Neuronal stem cell (in vitro differentiated cells): ENCODE results near the gene SCYGR2.

Experiments used
- DNase-seq: peaks from one replicate; pipeline ENCODE4 v3.0.0-alpha.2; 2013; ENCODE audit warnings: low spot score
- H2AFZ ChIP-seq: one replicate; pipeline ENCODE4 v1.6.1; 2013; ENCODE audit warnings: mild to moderate bottlenecking, low read length, inconsistent platforms
- H2AK5ac ChIP-seq: 2 replicates; pipeline ENCODE4 v1.6.1; 2013; ENCODE audit warnings: low read depth, mild to moderate bottlenecking, inconsistent platforms, low read length, moderate library complexity, mixed read lengths
- H2BK120ac ChIP-seq: 2 replicates; pipeline ENCODE4 v1.6.1; 2013; ENCODE audit warnings: low read depth, mild to moderate bottlenecking, inconsistent platforms, low read length, moderate library complexity, mixed read lengths
- H2BK12ac ChIP-seq: one replicate; pipeline ENCODE4 v1.6.1; 2013; ENCODE audit warnings: low read length, inconsistent platforms
- H2BK15ac ChIP-seq: 2 replicates; pipeline ENCODE4 v1.6.1; 2013; ENCODE audit warnings: mild to moderate bottlenecking, low read length, inconsistent platforms, mixed read lengths
- H2BK5ac ChIP-seq: one replicate; pipeline ENCODE4 v1.6.1; 2013; ENCODE audit warnings: inconsistent platforms, mild to moderate bottlenecking, low read length, moderate library complexity
- H3K14ac ChIP-seq: one replicate; pipeline ENCODE4 v1.6.1; 2013; ENCODE audit warnings: low read length, inconsistent platforms
- H3K18ac ChIP-seq: 2 replicates; pipeline ENCODE4 v1.6.1; 2013; ENCODE audit warnings: low read length, inconsistent platforms
- H3K23ac ChIP-seq: 2 replicates; pipeline ENCODE4 v1.6.1; 2013; ENCODE audit warnings: low read depth, mild to moderate bottlenecking, mixed read lengths, low read length, inconsistent platforms; ENCODE audit not compliant: poor library complexity
- H3K27ac ChIP-seq: replicated peaks from 3 replicates; pipeline ENCODE4 v1.5.1; 2013; ENCODE audit warnings: low read length, inconsistent platforms
- H3K27me3 ChIP-seq, 3 experiments: 2 replicates each; pipeline ENCODE4 v1.6.1; 2013; ENCODE audit warnings: low read length in 3 of 3, mild to moderate bottlenecking in 2 of 3, inconsistent platforms in 1 of 3, low read depth in 1 of 3, mixed read lengths in 1 of 3, moderate library complexity in 1 of 3; ENCODE audit not compliant: control insufficient read depth in 3 of 3, insufficient read depth in 3 of 3
- H3K36me3 ChIP-seq, 2 donors: replicated peaks in 1 of 2; 2 replicates each; pipeline ENCODE4 v1.6.1; 2013; ENCODE audit warnings: low read length in 2 of 2; ENCODE audit not compliant: control insufficient read depth in 2 of 2, insufficient read depth in 2 of 2
- H3K4ac ChIP-seq: 2 replicates; pipeline ENCODE4 v1.6.1; 2013; ENCODE audit warnings: inconsistent platforms, mild to moderate bottlenecking, low read length, moderate library complexity
- H3K4me1 ChIP-seq, 2 donors: 1 replicate in 1 of 2; 2 replicates in 1 of 2; pipeline ENCODE4 v1.6.1; 2013; ENCODE audit warnings: low read length in 2 of 2, low read depth in 1 of 2; ENCODE audit not compliant: control insufficient read depth in 2 of 2, insufficient read depth in 1 of 2
- H3K4me2 ChIP-seq: one replicate; pipeline ENCODE4 v1.6.1; 2013; ENCODE audit warnings: mild to moderate bottlenecking, low read length, inconsistent platforms; ENCODE audit not compliant: insufficient read depth, poor library complexity, severe bottlenecking
- H3K4me3 ChIP-seq, 2 donors: 2 replicates each; pipeline ENCODE4 v1.5.1; 2013; ENCODE audit warnings: low read length in 2 of 2, mild to moderate bottlenecking in 2 of 2, inconsistent platforms in 1 of 2, moderate library complexity in 1 of 2
- H3K79me1 ChIP-seq: one replicate; pipeline ENCODE4 v1.6.1; 2013; ENCODE audit warnings: low read depth, mild to moderate bottlenecking, inconsistent platforms, low read length, moderate library complexity
- H3K9ac ChIP-seq: one replicate; pipeline ENCODE4 v1.6.1; 2013; ENCODE audit warnings: mild to moderate bottlenecking, low read depth, low read length, inconsistent platforms; ENCODE audit not compliant: poor library complexity
- H3K9me3 ChIP-seq, 2 donors: replicated peaks in 1 of 2; 2 replicates each; pipeline versions ENCODE3 to v1.6.1; 2013; ENCODE audit warnings: low read length in 2 of 2, mild to moderate bottlenecking in 2 of 2, inconsistent platforms in 1 of 2, low read depth in 1 of 2, mixed read lengths in 1 of 2, moderate library complexity in 1 of 2; ENCODE audit not compliant: control insufficient read depth in 2 of 2, insufficient read depth in 1 of 2
- H4K8ac ChIP-seq: one replicate; pipeline ENCODE4 v1.6.1; 2013; ENCODE audit warnings: low read depth, mild to moderate bottlenecking, inconsistent platforms, low read length, moderate library complexity
- H4K91ac ChIP-seq: one replicate; pipeline ENCODE4 v1.6.1; 2013; ENCODE audit warnings: low read length, low read depth, mild to moderate bottlenecking, inconsistent platforms; ENCODE audit not compliant: poor library complexity
- WGBS, 2 donors: extraction: QIAGEN DNeasy Blood & Tissue Kit; methylation state at CpG; one replicate each; pipeline ENCODE4 v1.1.7; 2013; ENCODE audit warnings: missing lambda C conversion rate in 2 of 2, mixed read lengths in 1 of 2; ENCODE audit not compliant: insufficient read length in 2 of 2, insufficient replicate concordance in 1 of 2; ENCODE audit errors: extremely low coverage in 2 of 2; 5-methylcytosine and 5-hydroxymethylcytosine counted together

The SCYGR2 gene

DNA sequence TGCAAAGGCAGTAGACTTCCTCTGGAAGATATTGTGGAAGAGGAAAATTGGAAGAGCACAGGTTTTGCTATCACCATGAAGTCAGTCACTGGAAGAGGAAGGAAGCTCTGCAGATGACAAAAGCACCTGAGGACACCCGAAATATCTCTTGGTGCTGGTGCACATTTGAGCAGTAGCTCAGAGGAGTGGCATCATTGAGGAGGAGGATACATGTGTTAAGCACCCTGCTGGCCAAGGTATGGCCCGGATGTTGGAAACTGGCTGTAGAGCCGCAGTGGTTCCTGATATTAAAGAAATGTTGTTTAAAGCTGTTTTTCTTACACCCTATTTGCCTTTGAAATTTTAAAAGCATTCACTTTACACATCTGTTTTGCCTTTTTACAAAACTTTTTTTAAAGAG lies 32.7 kb upstream of the SCYGR2 start:
- Histone ChIP-seq H2BK5ac (no peak overlapping the region), H2BK15ac (no peak overlapping the region), H3K4me2 (no peak overlapping the region), H3K23ac (no peak overlapping the region), H2BK120ac (no peak overlapping the region), H3K4me3 (no peak overlapping the region), H2AK5ac (no peak overlapping the region), H3K4ac (no peak overlapping the region), H3K9me3 (no peaks in the 10 kb centered on the region), H3K4me1 (no peaks in the 10 kb centered on the region), H3K36me3 (peaks cover 0 to 9% of the 10 kb centered on the region in 2 donors), H3K14ac (no peak overlapping the region), H4K91ac (no peak overlapping the region), H4K8ac (no peak overlapping the region), H3K79me1 (no peaks in the 10 kb centered on the region), H3K18ac (no peak overlapping the region), H3K27ac (no peak overlapping the region), H2BK12ac (no peak overlapping the region), H3K27me3 (no peaks in the 10 kb centered on the region), H2AFZ (no peak overlapping the region), H3K9ac (no peak overlapping the region)
- no peak for DNase-seq
- WGBS, 2 donors: no CpG with 5 or more reads among the region's 3 CpGs

GRCh38 chr2:227568852-227569169 lies 29.9 kb upstream of the SCYGR2 start:
- Histone ChIP-seq H3K4me2 (no peak overlapping the region), H3K4me1 (no peaks in the 10 kb centered on the region), H3K14ac (no peak overlapping the region), H3K79me1 (no peaks in the 10 kb centered on the region), H4K91ac (no peak overlapping the region), H2BK15ac (no peak overlapping the region), H3K9ac (no peak overlapping the region), H2AFZ (no peak overlapping the region), H2BK5ac (no peak overlapping the region), H3K36me3 (peaks cover 0 to 3% of the 10 kb centered on the region in 2 donors), H3K18ac (no peak overlapping the region), H3K4me3 (no peak overlapping the region), H2BK12ac (no peak overlapping the region), H2BK120ac (no peak overlapping the region), H3K23ac (no peak overlapping the region), H3K4ac (no peak overlapping the region), H3K27me3 (no peaks in the 10 kb centered on the region), H2AK5ac (no peak overlapping the region), H4K8ac (no peak overlapping the region), H3K27ac (no peak overlapping the region), H3K9me3 (no peaks in the 10 kb centered on the region)
- no peak for DNase-seq
- WGBS, 2 donors: no CpG with 5 or more reads among the region's 2 CpGs

- H4K91ac ChIP-seq: no peak overlapping the region
- H2AFZ ChIP-seq: no peak overlapping the region
- H3K4me1 ChIP-seq: no peaks in the 10 kb centered on the region
- DNase-seq: no peak
- H3K18ac ChIP-seq: no peak overlapping the region
- no peak overlapping the region for H3K4ac ChIP-seq
- no peak overlapping the region for H2BK15ac ChIP-seq
- H2AK5ac ChIP-seq: no peak overlapping the region
- no peak overlapping the region for H2BK120ac ChIP-seq
- H3K14ac ChIP-seq: no peak overlapping the region
- H3K36me3 ChIP-seq: no peaks in the 10 kb centered on the region
- H3K9ac ChIP-seq: no peak overlapping the region
- no peak overlapping the region for H3K4me3 ChIP-seq
- no CpG with 5 or more reads among the region's 1 CpG for WGBS, 2 donors
- H3K27me3 ChIP-seq: no peaks in the 10 kb centered on the region
- no peak overlapping the region for H3K27ac ChIP-seq
- H3K9me3 ChIP-seq: no peaks in the 10 kb centered on the region
- H3K23ac ChIP-seq: no peak overlapping the region
- H3K4me2 ChIP-seq: no peak overlapping the region
- H3K79me1 ChIP-seq: no peaks in the 10 kb centered on the region
- H2BK12ac ChIP-seq: no peak overlapping the region
- H2BK5ac ChIP-seq: no peak overlapping the region
- H4K8ac ChIP-seq: no peak overlapping the region
These were observed 28.1 kb upstream of the SCYGR2 start for GRCh38 chr2:227570615-227571014.

DNA sequence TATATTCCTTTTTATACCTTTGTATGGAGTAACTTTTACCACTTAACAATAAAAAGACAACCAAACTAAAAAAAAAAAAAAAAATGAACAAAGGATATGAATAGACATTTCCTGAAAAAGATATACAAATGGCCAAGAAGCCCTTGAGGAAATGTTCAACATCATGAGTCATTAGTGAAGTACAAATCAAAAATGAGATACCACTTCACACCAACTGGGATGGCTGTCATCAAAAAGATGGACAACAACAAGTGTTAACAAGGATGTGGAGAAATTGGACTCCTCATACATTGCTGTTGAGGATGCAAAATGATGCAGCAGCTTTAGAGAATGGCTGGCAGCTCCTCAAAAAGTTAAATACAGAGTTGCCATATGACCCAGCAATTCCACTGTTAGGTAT lies 22.6 kb upstream of the SCYGR2 start:
- Histone ChIP-seq H4K8ac (no peak overlapping the region), H3K27ac (no peak overlapping the region), H3K36me3 (no peaks in the 10 kb centered on the region), H3K18ac (no peak overlapping the region), H2BK15ac (no peak overlapping the region), H2AK5ac (no peak overlapping the region), H3K9ac (no peak overlapping the region), H3K4me3 (no peak overlapping the region), H2AFZ (no peak overlapping the region), H4K91ac (no peak overlapping the region), H3K4me2 (no peak overlapping the region), H3K4me1 (no peaks in the 10 kb centered on the region), H3K4ac (no peak overlapping the region), H3K27me3 (no peaks in the 10 kb centered on the region), H3K9me3 (no peaks in the 10 kb centered on the region), H2BK5ac (no peak overlapping the region), H3K14ac (no peak overlapping the region), H2BK12ac (no peak overlapping the region), H3K79me1 (no peaks in the 10 kb centered on the region), H3K23ac (no peak overlapping the region), H2BK120ac (no peak overlapping the region)
- DNase-seq: no peak
